OCI-LY1 (cell line): ENCODE measurements around the gene S1PR2.

Experiments used
- CTCF ChIP-seq: fragments of 200-600 bp; sonication (generic), shearing (Covaris generic); IDR thresholded peaks from 2 replicates; pipeline ENCODE4 v1.5.1; 2017; ENCODE audit warnings: mild to moderate bottlenecking, antibody characterized with exemption, low read length, moderate library complexity, mixed read lengths
- EZH2 ChIP-seq: fragments of 200-600 bp; sonication (generic), shearing (Covaris generic); IDR thresholded peaks from 2 replicates; pipeline ENCODE4 v1.8.0; 2017; ENCODE audit warnings: borderline replicate concordance, mixed run types, mild to moderate bottlenecking, antibody characterized with exemption, low read length, moderate library complexity, mixed read lengths

- TF ChIP-seq CTCF (peak; percentile 74), EZH2 (no peak)
Observed at GRCh38 chr19:10219678-10220077, 11.5 kb downstream of the S1PR2 start.
